HG03196 (cell line): Measurements from ENCODE around the gene EPN2.
"Not testable (repeated sequence)": the region's sequence is repeated elsewhere in the genome, so short reads cannot be mapped to it uniquely, and the experiment has no call there.

Source experiments
- ATAC-seq: cut with Tn5 transposase; IDR thresholded peaks from one replicate; pipeline ENCODE4 v1.9.1; 2021; ENCODE audit not compliant: unreplicated experiment

EPN2 gene

DNA sequence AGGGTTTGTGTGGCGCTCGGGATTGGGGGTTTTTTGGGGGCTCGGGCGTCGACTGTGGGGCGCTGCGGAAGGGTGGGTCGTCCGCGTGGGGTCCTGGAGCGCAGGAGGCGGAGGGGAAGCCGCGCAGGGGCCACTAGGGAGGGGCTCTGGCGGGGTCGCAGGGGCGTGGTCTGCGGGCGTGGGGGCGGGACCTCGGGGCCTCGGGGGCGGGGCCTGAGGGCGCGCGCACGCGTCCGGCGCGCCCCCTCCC lies at the start of gene EPN2:
Gene EPN2 (plus strand): TSS at position 228 of the 250 bp plus-strand sequence. CDS start 45,754 bp downstream, outside the sequence.
- ATAC-seq: not testable (repeated sequence)

DNA sequence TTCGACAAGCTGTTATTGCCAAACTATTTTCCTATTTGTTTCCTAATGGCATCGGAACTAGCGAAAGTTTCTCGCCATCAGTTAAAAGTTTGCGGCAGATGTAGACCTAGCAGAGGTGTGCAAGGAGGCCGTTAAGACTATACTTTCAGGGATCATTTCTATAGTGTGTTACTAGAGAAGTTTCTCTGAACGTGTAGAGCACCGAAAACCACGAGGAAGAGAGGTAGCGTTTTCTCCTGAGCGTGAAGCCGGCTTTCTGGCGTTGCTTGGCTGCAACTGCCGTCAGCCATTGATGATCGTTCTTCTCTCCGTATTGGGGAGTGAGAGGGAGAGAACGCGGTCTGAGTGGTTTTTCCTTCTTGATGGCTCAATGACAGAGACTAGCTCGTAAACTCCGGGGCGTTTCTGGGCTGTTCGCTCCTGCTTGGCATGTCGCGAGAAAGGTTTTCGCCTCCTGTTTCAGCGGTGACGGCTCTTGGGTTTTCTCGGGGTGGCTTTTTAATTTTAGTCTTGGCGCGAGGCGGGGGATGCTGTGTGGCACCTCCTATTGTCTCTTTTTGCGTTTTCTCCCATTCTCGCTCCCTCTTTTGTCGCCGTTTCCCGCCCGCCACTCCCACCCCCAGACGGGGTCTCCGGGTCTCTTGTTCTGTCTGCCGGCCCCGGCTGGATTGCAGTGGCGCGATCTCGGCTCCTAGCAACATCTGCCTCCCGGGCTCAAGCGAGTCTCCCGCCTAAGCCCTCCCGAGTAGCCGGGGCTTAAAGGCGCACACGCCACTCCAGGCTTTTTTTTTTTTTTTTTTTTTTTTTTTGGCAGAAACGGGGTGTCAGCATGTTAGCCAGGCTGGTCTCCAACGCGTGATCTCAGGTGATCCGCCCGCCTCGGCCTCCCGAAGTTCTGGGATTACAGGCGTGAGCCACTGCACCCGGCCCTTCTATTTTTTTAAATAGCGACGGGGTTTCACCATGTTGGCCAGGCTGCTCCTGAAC lies 49.0 kb upstream of the EPN2 start:
- peak; percentile 35 for ATAC-seq

DNA sequence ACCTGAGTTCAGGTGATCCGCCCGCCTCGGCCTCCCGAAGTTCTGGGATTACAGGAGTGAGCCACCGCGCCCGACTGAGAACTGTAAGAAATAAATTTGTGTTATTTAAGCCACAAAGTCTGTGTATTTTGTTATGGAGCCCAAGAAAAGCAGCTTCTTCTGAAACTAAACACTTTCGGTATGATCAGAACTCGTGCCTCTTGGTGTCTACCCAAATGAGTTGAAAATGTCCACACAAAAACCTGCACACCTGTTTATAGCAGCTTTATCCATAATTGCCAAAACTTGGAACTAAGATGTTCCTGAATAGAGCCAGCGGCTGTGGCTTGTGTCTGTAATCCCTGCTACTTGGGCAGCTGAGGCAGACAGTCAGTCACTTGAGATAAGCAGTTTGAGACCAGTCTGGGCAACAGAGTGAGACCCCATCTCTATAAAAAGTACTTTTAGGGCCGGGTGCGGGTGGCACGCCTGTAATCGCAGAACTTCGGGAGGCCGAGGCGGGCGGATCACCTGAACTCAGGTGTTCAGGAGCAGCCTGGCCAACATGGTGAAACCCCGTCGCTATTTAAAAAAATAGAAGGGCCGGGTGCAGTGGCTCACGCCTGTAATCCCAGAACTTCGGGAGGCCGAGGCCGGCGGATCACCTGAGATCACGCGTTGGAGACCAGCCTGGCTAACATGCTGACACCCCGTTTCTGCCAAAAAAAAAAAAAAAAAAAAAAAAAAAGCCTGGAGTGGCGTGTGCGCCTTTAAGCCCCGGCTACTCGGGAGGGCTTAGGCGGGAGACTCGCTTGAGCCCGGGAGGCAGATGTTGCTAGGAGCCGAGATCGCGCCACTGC lies 48.1 kb upstream of the EPN2 start:
- ATAC-seq: peak; percentile 60

DNA sequence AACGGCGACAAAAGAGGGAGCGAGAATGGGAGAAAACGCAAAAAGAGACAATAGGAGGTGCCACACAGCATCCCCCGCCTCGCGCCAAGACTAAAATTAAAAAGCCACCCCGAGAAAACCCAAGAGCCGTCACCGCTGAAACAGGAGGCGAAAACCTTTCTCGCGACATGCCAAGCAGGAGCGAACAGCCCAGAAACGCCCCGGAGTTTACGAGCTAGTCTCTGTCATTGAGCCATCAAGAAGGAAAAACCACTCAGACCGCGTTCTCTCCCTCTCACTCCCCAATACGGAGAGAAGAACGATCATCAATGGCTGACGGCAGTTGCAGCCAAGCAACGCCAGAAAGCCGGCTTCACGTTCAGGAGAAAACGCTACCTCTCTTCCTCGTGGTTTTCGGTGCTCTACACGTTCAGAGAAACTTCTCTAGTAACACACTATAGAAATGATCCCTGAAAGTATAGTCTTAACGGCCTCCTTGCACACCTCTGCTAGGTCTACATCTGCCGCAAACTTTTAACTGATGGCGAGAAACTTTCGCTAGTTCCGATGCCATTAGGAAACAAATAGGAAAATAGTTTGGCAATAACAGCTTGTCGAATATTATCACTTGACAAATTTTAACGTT lies 47.3 kb upstream of the EPN2 start:
- ATAC-seq: not testable (repeated sequence)

DNA sequence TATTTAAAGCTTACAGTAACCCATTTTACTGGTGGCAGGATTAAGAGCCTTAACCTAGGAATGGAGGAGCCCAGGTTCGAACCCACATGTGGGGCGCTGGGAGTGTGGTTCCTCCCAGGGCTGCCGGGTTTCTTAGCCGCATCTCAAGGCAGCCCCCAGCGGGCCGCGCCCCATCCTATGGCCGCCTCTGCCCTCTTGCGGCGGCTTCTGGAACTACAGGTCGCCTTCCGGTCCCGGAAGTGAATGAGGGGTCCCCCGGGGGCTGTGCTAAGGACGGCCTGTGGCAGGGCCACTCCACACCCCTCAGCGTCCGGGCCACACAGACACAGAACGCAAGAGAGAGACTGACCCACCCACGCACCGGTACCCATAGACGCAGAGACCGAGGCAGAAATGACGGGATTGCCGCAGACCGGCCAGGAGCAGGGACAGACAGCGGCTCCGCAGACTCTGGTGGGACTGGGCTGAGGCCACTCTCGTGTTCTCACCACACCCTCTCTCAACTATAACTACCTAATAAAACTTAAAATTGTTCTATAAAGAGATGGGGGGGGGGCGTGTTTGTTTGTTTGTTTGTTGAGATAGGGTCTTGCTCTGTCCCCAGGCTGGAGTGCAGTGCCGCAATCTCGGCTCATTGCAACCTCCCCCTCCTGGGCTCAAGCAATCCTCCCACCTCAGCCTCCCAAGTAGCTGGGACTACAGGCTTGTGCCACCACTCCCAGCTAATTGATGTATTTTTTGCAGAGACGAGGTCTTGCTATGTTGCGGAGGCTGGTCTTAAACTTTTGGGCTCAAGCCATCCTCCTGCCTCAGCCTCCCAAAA lies 40.6 kb upstream of the EPN2 start:
- ATAC-seq: peak; percentile 78

DNA sequence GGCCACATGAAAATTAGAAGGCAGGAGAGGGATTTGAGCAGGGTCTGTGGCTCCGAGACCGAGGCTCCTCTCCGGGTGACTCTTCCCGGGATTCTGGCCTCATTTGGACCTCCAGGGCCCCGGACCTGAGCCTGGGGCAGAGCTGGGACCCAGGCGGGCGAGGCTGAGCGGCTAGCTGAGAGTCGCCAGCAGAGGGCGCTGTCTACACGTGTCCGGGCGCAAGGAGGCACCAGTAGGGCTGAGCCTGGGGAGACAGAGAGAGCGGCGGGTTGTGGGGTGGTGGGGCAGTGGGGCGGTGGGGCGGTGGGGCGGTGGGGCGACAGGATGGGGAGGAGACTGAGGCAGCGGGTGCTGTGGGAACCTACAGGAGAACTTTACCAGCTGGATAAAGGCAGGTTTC lies 34.7 kb upstream of the EPN2 start:
- peak; percentile 64 for ATAC-seq

DNA sequence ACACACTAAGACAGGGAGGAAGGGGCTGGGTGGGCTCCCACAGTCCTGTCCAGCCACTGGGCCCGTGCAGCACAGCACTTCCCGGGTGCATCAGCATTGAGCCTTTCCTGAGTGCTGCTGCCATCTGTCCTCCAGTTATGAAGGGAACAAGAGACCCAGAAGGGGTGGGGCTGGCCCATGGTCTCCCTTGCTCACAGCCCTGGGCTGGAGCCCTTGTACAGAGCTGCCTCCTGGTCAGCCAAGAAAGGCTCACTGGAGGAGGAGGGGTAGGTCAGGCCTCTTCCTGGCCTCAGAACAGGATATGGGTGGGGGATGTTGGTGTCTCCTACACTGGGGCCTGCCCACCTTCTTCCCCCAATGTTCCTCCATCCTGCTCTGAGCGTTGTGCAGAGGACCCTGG lies 33.7 kb upstream of the EPN2 start:
- not testable (repeated sequence) for ATAC-seq

DNA sequence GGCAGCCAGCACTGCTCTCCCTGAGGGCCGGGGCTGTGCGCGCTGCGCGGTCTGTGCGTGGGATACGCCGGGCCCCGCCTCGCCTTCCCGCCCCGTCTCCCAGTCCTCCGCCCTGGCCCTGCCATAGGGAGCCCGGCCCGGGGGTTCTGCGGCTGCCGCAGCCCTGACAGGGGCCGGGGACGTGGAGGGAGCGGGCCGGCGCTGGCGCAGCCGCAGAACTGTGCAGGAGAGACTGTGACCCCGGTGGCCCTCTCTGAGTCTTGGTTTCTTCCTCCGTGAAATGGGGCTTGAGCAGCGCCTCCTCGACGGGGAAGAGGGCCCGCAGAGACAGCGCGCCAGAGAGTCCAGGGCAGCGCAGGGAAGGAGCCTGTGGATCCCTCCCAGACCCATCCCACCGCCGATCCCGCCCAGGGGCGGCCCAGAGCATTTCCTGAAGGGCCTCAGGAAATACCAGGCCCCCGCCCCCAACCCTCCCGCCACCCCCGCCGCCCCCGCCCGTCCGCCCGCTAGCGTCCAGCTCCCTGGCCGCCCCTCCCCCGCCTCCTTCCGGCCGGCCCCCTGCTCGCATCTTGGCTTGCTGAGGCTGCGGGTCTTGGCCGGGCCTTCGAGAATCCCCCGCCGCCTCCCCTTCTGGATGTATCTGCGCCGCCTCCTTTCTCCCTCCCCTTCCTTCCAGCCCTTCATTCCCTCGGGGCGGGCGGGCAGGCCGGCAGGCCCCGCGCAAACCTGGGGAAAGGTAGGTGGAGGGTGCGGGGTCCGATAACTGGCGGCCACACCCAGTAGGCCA lies 21.9 kb upstream of the EPN2 start:
- not testable (repeated sequence) for ATAC-seq

DNA sequence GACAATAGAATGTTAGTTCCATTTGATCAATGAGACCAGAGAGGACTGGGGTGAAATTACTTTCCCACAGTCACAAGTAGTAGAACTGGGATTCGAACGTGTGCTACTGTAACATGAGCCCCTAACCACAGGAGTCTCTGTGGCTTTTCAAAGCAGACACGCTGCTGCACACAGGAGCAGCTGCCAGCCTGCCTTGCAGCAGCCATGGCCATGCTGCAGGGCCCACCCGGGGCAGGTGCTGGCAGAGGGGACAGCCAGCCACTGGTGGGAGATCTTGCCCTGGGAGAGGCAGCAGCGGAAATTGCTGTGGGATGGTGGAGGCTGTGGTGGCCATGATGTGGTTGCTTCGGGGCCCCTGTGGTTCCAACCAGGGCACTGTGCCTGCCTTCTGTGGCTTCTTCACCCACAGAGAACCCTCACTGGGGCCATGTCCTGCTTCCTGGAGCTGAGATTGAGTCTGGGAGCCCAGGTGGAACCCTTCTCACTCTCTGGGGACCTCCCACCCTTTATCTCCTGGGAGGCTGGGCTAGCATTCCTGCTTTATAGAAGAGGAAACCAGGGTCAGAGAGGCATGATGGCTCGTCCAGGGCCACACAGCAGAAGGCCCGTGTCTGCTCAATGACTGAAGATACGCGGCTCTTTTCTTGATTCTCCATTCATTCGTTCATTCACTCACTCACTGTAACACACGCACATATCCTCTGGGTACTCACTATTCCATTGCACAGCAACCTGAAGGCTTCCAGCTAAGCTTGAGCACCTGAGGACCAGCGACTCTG lies 20.8 kb upstream of the EPN2 start:
- ATAC-seq: peak; percentile 50

DNA sequence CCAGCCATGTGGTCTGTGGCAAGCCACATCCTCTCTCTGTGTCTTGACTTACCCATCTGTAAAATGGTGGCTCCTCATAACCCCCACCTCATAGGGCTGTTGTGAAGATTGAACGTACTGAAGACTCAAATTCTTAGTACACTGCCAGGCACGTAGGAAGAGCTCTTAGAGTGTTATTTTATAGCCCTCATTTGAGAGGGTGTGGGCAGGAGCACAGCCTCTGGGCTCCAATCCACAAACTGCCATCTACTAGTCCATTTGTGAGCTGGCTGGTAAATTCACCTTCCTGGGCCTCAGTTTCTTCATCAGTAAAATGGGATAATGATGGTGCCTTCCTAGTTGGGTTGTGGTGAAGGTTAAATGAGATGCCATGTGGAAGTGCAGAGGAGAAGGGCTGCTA lies 18.3 kb upstream of the EPN2 start:
- not testable (repeated sequence) for ATAC-seq

DNA sequence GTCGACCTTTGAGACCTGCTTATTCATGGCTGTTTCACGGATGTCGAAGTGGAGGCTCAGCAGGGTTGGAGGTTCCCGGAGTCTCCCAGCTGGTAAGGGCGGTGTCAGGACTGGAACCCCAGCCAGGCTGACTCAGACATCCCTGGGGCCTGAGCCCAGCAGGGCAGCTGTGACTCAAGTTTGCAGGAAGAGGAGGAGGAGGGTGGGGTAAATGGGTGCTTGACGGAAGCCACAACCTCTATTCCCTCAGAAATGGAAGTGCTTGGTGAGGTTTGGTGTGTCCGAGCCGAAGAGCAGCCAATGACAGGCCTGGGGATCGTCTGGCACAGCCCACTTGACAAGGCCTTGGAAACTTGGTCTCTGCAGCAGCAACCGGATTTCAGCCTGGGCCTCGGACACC lies 17.8 kb upstream of the EPN2 start:
- not testable (repeated sequence) for ATAC-seq

DNA sequence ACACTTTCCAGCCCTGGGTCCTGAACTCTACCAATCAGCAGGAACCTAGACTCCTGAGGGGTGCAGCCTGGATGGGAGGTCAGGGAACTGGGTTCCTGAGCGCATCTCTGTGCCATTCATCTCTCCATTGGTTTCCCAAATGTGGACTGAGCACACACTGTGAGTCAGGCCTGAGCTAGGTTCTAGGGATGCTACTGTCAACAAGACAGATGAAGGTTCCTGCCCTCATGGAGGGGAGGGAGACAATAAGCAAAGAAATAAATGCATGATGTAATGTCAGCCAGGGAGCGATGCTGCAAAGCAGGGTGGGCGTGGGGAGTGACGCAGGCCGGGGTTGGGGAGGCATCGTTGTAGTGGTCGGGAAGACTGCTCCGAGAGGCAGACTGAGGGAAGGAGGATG lies 17.0 kb upstream of the EPN2 start:
- not testable (repeated sequence) for ATAC-seq

DNA sequence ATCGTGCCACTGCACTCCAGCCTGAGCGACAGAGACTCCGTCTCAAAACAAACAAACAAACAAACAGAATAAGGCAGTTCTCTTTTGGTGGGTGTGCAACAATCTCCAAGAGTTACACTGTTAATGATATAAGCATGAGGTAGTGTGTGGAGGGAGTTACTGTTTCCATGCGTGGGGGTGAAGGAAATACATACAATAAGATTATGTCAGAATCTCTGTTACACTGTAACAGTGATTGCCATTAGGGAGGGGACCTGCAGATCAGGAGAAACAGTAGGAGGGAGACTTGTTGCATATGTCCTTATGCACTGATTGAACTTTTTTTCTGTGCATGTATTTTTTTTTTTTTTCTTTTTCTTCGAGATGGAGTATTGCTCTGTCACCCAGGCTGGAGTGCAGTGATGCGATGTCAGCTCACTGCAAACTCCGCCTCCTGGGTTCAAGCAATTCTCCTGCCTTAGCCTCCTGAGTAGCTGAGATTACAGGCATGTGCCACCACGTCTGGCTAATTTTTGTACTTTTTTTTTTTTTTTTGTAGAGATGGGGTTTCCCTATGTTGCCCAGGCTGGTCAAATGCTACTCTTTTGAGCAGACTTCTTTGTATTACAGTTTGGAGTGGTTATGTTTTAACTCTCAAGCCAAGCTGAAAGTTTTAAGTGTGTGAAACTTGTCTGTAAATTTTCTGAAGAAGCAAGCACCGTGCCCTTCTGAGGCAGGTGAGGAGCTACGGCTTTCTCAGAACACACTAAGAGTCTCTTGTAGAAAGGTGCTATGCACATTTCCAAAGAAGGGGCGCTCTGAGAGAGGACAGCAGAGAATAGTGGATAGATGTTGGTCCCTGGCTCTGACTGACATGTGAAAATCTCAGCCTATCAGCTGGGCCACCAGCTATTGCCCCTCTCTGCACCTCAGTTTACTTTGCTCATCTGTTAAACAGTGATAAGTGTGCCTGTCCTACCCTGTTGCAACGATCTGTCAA lies 10.3 kb upstream of the EPN2 start:
- not testable (repeated sequence) for ATAC-seq

DNA sequence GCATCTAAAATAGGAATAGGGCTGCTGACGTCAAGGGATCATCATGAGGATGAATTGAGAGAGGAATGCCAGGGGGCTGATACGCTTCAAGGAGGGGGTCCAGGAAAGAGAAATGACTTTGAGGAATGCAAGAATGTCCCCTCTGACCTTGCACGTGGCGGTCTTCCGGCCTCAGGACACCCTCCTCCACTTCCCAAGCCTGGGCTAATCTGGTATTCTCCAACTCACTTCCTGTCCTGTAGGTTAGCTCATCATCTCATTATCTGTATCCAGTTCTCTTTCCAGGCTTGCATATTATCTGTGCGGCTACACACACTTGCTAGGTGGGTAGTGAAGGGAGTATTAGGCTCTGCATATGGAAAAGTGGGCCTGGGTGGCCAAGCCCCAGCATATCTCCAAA lies 2.5 kb upstream of the EPN2 start:
- not testable (repeated sequence) for ATAC-seq

DNA sequence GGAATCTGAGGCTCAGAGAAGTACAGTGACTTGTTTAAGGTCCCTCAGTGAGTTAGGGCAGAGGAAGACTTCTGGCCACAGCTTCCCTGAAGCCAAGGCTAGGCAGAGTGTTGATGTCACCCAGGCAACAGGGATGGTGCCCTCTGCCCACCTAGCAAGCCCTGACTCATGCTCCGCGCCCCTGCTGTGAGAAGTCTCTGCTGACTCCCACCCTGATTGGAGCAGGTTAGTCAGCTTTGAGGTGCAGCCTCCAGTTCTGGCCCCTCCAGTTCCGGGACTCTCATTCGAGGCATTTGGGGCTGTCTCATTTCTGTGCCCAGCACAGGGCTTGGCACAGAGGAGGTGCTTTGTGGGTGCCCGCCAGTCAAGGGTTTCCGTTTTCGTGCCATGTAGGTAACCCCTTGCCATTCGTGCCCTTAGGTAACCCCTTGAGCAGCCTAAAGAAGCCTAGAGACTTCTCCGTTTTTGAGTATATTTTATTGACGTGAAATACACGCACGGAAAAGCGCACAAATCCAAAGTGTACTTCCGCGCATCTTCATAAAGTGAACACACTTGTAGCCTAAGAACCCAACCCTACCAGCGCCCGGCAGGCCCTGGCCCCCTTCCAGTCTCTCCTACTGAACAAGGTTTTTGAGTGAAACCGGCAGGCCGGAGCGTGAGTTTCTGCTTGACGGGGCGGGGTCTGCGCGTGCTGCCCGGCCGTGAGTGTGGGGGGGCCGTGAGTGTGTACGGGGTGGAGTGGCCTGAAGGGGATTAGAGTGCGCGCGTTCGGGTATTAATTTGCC lies 621 bp upstream of the EPN2 start:
- ATAC-seq: peak; percentile 29

DNA sequence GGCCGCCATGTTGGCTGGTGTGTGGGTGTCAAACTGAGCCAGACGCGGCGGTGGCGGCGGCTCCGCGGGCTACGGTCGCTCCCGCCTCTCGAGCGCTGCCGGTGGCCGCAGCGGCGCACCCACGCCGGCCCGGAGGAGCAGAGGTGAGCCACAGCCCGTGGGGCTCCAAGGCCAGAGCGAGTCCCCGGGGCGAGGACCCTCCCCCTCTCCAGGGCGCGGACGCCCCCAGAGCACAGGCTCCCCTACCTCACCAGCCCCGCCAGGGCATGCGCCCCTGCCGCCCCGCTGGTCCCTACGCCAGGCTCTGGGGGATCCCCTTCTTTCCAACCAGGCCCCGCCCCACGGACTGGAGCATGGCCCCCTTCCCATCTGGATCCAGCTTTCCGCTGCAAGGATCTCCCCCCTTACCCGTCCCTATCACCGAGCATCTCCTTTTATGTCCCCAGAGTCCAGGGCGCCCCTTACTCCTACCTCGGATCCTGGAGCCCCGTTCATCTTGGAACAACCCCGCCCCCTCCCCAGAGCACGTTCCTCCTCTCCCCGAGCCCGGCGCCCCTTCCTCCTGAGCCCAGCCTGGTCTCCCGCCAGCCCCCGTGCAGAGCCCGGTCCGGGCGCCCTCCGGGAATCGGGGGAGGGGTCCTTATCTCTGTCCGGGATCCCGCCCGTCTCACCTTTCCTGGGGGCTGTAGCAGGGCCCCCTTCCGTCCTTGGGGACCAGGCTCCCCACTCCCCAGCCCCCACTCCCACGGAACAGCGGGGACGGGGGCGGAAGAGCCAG lies 412 bp downstream of the EPN2 start:
- ATAC-seq: peak; percentile 57
